ENCODE data around the gene LY6G6F.

Gene LY6G6F

DNA sequence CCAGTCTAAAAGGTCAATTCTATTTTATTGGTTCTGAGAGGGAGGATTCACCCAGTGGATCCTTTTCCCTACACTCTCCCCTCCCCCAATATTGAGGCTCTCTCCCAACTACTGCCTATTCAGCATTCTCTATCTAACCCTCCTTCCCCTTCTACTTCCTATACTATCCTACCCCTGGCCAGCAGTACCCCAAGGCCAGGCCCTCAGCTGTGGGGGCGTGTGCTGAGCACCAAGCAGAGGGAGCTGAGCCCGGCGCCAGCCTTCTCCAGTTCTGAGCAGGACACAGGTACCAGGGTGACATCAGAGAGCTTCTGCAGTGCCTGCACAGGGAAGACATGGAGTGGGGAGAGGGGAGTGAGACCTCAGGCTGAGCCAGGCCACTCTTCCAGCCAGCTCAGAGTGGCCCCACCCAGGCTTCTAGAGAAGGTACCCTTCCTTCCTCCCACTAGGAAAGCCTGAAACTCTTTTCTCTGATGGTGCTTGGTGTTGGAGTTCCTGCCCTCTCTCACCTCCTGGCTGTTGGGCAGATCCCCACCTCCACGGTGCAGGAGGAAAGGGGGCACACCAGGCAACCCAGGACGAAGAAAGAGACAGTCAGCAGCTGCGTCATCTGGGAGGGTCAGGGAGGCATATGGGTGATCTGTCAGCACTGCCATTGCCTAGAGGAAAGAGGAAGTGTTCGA lies 20.5 kb downstream of the LY6G6F start:
- H3K4me3 ChIP-seq (ENCODE audit: low read depth, low read length): no peak overlapping the region
- TF ChIP-seq, protein P1, sequence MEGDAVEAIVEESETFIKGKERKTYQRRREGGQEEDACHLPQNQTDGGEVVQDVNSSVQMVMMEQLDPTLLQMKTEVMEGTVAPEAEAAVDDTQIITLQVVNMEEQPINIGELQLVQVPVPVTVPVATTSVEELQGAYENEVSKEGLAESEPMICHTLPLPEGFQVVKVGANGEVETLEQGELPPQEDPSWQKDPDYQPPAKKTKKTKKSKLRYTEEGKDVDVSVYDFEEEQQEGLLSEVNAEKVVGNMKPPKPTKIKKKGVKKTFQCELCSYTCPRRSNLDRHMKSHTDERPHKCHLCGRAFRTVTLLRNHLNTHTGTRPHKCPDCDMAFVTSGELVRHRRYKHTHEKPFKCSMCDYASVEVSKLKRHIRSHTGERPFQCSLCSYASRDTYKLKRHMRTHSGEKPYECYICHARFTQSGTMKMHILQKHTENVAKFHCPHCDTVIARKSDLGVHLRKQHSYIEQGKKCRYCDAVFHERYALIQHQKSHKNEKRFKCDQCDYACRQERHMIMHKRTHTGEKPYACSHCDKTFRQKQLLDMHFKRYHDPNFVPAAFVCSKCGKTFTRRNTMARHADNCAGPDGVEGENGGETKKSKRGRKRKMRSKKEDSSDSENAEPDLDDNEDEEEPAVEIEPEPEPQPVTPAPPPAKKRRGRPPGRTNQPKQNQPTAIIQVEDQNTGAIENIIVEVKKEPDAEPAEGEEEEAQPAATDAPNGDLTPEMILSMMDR (conservative IDR thresholded peaks at IDR 0.05; ENCODE audit: low read depth, low read length): no peak
- DNase-seq (ENCODE audit: low read depth): no peak

DNA sequence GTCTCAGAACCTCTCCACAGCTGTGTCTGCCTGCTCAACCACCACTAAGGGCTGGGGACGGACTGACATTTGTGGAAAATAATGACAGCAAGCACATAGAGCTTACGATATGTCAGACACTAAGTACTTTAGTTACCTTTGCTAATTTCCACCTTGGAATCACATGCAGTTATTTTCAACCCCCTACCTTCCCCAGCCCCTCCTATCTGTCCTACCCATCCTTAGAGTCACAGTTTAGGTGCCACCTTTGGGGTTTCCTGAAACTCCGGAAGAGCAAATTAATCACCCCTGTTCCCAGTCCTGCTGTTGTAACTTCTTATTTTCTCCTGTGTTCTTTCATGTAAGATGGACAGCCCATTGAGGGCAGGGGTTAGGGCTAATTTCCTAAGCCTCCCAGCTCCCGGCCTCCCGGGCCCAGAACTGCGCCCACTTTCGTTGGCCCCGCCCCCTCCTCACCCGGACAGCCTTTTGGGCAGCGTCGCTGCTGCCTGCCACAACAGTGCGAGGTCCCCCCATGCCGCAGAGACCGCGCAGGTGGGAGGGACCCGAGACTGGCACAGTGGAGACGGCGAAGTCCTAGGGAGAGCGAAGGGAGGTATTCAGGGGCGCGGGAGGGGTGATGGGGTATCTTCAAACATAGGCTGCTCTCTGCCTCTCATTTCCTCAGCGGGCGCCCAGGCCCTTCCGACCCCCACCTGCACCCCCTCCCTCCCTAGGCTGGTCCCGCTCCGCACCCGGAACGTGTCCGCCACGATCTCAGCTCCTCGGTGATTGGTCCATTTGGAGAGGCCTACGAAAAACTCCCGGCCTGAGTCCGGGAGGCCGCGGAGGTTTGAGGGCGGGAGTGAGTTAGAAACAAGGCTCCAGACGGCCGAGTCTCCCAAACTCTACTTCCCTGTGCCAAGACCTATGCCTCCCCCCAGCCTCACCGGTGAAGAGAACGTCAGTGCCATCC lies 21.3 kb downstream of the LY6G6F start:
- TF ChIP-seq, protein P1 (conservative IDR thresholded peaks at IDR 0.05; ENCODE audit: low read depth, low read length): no peak
- no peak overlapping the region for H3K4me3 ChIP-seq (ENCODE audit: low read depth, low read length)

DNA sequence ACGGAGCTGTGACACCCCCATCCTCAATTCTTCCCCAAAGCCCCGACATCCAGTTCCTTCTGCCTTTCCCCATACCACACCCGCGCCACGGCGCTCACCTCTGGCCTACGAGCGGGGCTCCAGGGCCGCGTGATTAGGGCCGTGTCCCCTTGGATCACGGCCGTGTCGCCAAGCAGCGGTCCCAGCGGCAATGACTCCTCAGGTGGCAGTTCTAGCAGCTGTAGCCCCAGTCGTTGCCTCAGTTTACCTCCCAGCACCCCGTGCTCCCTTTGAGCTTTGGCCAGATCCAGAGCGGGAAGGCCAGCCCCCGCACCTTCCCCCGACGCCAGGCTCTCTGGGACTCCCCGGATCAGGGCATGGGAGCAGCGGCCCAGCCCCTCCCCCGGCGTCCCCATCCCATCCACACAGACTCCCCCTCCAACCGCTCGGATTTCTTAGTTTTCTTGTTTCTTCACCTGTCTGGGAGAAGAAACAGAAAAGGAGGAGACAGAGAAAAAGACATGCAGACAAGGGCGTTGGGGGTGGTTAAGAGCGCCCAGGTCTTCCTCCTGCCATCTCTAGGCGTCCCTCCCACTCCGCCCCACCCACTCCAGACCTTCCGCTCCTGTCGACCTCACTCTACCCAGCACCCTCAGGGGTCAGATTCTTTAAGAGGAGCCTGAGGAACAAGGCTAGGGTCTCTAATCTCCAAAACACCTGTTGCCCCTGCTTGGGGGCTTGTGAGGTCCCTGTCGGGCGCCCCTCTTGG lies 22.3 kb downstream of the LY6G6F start, which contains the start of gene DDAH2:
DDAH2 (minus strand) TSS at position 533 of the 748 bp plus-strand sequence; CDS start at position 395, 138 bp downstream.
- TF ChIP-seq, protein P1 (conservative IDR thresholded peaks at IDR 0.05; ENCODE audit: low read depth, low read length): peak; percentile 52
- peak within 1 kb of the TSS; percentile 80 for H3K4me3 ChIP-seq (ENCODE audit: low read depth, low read length)
- DNase-seq (ENCODE audit: low read depth): no peak

More for the DNA sequence above, 21.3 kb downstream of the LY6G6F start:
- no peak for DNase-seq (ENCODE audit: low read depth)

DNA sequence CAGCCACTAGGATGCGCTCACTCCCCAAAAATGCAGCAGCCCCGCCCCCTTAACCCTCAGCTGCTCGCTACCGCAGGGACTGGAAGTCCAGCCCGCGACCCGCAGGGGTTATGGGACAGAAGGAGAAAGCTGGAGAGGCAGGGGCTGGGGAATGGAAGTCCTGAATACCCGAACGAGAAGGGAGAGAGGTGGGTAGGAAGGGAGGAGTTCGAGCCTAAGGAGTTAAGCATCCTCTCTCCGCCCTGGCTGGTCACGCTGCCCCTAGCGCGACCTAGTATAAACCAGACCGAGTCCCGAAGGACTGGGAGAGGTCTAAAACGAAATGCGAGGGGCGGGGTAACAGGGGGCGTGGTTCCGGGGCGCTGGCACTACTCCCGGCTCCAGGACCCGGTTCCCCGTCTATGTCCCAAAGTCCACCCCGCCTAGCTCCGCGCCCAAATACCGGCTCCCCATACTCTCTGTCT lies 22.9 kb downstream of the LY6G6F start:
- peak; percentile 91 for DNase-seq (ENCODE audit: low read depth)
- peak overlapping the region; percentile 80 for H3K4me3 ChIP-seq (ENCODE audit: low read depth, low read length)
- TF ChIP-seq, protein P1 (conservative IDR thresholded peaks at IDR 0.05; ENCODE audit: low read depth, low read length): no peak

DNA sequence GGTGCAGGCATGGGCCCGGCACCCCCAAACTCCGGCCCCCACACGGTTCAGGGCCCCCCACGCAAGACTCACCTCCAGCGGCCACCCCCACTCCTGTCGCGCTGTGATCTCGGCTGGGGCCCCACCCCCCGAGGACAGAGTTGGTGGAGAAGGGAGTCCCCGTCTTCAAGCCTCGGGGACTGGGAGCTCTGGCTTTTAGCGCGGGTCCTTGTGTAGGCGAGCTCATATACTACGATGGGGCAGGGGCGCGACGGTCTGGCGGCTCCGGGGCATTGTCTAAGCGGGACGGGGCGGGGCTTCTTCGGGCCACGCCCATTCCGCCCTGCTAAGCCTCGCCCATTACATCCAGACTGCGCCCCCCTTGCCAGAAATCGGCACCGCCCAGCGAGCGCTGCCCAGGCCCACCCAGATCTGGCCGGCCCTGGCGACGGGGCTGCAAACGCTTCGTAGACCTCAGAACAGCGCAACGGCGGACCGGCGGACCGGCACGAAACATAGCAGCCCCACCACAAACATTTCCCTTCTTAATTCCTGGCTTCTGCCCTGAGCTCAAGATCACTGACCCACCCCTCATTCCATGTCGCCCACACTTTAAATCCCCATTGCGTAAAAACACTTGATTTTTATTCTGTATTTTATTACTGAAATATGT lies 23.4 kb downstream of the LY6G6F start:
- DNase-seq (ENCODE audit: low read depth): peak; percentile 88
- TF ChIP-seq, protein P1 (conservative IDR thresholded peaks at IDR 0.05; ENCODE audit: low read depth, low read length): no peak
- H3K4me3 ChIP-seq (ENCODE audit: low read depth, low read length): peak overlapping the region; percentile 80

DNA sequence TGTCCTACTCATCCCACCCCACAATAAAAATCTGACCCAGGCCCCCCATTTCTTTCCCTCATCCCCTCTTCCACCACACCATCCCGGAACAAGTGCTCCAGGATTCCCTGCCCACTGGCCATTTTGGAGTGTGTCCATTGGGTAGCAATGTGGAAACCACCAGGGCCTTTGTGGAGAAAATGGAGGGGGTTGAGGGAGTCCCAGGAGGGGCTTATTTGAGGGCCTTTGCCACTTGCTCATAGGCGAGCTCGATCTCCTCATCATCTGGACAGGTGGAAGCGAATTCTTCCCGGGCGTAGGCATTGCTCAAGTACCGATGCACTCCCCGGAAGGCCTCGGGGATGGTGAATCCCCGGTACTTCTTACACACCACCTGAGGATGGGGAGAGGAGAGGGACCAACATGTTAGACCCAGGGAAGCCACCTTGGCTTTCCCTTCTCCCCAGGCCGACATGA lies 24.0 kb downstream of the LY6G6F start:
- no peak for DNase-seq (ENCODE audit: low read depth)
- peak overlapping the region; percentile 80 for H3K4me3 ChIP-seq (ENCODE audit: low read depth, low read length)
- TF ChIP-seq, protein P1 (conservative IDR thresholded peaks at IDR 0.05; ENCODE audit: low read depth, low read length): no peak

All from choroid plexus epithelial cell (primary cell).